IPS-18c (cell line): ENCODE results near the gene PRTN3.

ENCODE experiments used
- H3K4me3 ChIP-seq: 2 replicates; pipeline ENCODE4 v1.7.0; 2013; ENCODE audit warnings: low read depth, mild to moderate bottlenecking, low read length, moderate library complexity; ENCODE audit not compliant: insufficient read depth
- H3K9me3 ChIP-seq: one replicate; pipeline ENCODE4 v1.6.1; 2013; ENCODE audit warnings: mild to moderate bottlenecking, low read length, moderate library complexity; ENCODE audit not compliant: control insufficient read depth, insufficient read depth

The PRTN3 gene, protein sequence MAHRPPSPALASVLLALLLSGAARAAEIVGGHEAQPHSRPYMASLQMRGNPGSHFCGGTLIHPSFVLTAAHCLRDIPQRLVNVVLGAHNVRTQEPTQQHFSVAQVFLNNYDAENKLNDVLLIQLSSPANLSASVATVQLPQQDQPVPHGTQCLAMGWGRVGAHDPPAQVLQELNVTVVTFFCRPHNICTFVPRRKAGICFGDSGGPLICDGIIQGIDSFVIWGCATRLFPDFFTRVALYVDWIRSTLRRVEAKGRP

DNA sequence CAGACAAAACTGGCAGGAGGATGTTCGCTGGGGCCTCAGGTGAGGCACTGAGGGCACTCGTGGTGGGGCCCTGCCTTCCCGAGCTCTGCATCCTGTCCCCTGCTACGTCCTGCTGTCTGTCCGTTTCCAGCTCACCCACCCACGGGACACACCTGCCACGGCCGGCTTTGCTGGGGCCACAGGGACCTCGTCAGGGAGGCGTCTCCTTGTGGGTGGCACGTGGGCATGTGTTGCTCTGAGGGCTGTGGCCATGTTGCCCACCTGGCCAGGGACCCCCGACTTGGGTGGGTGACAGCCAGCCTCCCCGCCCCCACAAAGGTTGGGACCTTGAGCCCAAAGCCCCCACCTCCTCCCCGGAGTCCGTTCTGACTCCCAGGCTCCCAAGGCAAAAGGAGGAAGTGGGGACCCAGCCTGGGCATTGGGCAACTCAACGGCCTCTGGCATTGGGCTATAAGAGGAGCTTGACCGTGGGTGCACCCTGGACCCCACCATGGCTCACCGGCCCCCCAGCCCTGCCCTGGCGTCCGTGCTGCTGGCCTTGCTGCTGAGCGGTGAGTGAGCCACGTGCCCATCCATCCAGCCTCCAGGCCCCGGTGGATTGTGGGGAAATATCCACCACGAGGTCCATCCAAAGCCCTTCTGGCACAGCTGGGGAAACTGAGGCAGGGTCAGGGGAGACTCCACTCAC lies at the start of gene PRTN3:
Gene PRTN3, plus strand, starts transcription at position 481 of the 688 bp plus-strand sequence. Its CDS starts 10 bp downstream, at position 491.
- no peak within 1 kb of the TSS for H3K4me3 ChIP-seq
- no peaks in the 10 kb centered on the region for H3K9me3 ChIP-seq

DNA sequence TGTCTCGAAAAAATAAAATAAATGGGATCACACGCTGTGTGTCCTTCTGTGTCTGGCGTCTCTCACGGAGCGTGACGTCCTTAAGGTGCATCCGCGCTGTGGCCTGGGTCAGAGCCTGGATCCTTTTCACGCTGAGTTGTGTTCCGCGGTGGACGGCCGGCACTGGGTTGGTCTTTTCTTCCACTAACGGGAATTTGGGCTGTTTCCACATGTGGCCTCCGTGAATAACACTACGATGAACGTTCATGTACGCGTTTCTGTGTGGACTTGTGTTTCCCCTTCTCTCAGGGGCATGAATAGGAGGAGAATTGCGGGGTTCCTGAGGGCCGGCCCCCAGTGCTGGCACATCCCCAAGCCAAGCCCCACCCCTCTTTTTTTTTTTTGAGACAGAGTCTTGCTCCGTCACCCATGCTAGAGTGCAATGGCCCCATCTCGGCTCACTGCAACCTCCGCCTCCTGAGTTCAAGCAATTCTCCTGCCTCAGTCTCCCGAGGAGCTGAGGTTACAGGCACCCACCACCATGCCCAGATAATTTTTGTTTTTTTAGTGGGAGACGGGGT lies 49.7 kb upstream of the PRTN3 start:
- no peak overlapping the region for H3K4me3 ChIP-seq
- H3K9me3 ChIP-seq, result peaks cover 3% of the 10 kb centered on the region

DNA sequence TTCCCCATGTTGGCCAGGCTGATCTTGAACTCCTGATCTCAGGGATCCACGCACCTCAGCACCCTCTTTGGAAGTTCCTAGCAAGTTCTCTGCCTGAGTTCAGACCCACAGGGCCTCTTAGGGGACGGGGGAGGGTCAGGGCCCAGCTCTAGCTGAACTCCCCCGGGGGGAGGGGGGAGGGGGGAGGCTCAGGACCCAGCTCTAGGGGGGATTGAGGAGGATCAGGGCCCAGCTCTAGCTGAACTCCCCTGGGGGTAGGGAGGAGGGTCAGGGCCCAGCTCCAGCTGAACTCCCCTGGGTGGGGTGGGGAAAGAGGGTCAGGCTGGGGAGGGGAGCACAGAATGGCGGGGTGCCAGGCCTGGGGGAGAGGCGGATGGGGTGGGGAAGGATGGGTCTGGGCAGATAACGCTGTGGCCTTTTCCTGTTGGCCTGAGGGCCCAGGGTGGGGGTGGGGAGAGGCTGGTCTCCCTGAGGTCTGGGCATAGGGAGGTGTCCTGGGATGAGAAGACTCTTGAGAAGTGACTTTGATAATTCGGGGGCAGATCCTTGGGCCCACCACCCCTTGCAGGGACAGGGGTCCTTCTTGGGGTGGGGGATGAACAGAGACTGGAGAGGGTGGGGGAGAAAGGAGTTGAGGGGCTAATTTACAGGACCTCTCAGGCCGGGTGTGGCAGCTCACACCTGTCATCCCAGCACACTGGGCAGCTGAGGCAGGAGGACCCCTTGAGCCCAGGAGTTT lies 49.1 kb upstream of the PRTN3 start:
- H3K9me3 ChIP-seq, result peaks cover 3% of the 10 kb centered on the region
- no peak overlapping the region for H3K4me3 ChIP-seq

DNA sequence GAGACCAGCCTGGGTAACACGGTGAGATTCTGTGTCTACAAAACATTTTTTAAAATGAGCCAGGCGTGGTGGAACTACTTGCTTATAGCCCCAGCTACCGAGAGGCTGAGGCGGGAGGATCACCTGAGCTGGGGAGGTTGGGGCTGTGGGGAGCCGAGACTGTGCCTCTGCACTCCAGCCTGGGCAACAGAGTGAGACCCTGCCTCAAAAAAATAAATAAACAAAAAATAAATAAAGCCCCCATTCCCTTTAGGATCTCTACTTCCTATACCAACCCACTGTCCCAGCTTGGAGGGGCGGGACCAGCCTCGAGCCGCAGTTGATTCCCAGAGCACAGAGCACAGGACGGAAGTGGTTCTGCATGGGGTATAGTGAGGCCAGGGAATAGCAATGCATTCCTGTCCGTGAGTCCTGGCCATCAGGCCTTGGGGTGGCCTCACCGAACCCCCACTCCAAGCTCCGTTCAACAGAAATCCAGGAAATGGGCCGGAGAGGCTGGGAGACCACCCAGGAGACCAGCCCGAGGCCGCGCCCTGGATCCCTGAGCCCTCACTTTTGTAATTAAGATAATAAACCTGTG lies 48.4 kb upstream of the PRTN3 start:
- Histone ChIP-seq H3K9me3 (peaks cover 3% of the 10 kb centered on the region), H3K4me3 (no peak overlapping the region)

DNA sequence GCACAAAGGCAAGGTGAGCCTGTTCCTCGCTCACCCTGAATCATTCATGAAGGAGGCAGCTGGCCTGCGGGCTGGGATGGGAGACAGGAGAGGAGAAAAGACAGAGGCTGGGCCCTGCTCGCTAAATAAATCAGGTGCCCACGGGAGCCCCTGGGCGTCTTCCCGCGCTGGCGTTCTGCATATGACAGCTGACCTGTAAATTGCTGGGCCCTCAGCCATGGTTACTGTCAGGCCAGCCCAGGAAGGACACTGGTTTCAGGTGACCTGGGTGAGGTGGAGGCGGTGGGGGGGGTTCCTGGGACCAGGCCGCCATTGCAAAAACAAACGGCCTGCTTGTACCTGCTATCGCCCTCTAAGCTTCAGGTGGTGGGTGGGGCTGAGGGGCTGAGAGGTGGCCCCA lies 47.0 kb upstream of the PRTN3 start:
- Histone ChIP-seq H3K4me3 (no peak overlapping the region), H3K9me3 (peaks cover 3% of the 10 kb centered on the region)

DNA sequence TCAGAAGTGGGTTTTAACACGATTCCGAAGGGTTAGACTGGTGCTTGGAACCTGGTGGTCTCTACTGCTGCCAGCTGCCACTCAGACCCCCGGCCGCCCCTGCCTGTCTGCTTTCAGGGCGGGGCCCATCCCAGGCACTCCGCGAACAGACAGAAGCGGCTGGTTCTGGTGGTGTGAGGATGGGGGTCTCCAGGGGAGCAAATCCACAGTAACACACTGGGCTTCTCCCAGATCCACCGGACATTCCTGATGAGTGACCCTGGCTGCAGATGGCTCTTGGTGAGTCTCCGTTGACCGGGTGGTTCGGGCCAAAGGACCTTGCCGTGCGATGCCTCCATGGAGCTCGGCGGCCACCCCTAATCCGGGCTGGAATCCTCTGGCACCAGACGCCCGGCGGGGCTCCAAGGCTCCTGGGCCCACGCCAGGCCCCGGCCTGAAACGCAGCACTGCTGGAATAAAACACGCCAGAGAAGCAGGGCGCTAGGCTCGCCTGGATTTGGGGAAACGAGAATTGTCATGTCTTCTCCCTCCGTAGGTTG lies 45.7 kb upstream of the PRTN3 start:
- H3K4me3 ChIP-seq, result no peak overlapping the region
- H3K9me3 ChIP-seq, result no peaks in the 10 kb centered on the region

DNA sequence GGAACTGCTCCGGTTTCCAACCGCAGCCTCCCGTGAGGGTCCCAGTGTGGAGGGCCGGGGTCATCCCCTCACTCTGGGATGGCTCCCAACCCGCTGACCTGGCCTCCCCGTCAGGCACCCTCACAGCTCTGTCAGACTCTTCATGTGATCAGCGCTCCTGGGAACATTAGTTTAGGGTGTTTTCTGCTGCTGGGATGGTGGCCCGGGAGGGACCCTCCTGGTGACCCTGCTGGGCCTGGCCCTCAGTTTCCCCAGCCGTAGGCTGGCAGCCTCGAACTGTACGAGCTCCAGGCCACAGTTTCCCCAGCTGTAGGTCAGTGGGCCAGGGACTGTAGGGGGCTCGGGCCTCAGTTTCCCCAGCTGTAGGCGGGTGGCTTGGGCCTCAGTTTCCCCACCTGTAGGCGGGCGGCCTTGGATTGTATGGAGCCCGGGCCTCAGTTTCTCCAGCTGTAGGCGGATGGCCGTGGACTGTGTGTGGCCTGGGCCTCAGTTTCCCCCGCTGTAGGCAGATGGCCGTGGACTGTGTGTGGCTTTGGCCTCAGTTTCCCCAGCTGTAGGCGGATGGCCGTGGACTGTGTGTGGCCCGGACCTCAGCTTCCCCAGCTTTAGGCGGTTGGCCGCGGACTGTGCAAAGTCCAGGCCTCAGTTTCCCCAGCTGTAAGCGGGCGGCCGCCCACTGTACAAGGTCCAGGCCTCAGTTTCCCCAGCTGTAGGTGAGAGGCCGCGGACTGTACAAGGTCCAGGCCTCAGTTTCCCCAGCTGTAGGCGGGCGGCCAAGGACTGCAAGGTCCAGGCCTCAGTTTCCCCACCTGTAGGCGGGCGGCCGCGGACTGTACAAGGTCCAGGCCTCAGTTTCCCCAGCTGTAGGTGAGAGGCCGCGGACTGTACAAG lies 44.9 kb upstream of the PRTN3 start:
- Histone ChIP-seq H3K4me3 (peak overlapping the region; percentile 58; the same call in 1 of the 2 replicates), H3K9me3 (no peaks in the 10 kb centered on the region)

DNA sequence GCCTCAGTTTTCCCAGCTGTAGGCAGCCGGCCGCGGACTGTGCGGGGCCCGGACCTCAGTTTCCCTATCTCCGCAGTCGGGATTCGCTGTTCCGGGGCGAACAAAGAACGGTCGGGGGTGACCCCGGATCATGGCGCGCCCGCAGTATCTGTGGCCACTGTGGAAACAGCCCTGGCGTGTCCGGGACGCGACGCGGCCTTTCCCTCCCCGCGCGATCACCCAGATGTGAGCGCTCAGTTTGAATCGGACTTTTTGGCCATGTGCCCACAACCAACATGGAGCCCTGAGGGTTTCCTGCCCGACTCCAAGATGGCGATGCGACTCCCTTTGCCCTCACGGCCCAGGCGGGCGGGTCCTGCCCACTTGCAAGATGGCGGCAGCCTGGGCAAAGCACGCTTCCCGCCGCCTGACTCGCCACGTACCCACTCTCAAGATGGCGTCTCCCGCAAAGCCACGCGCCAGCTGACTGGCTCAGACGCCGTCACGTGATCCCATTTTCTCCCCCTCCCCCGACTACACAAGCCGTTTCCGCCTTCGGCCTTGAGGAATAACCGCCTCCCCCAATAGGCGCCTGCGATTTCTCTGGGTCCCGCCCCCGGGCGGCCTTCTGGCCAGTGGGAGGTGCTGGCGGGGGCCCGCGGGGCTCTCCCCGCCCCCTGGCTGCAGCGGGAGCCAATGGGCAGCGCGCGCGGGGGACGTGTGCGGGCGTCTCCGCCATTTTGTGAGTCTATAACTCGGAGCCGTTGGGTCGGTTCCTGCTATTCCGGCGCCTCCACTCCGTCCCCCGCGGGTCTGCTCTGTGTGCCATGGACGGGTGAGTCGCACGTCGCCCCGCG lies 43.9 kb upstream of the PRTN3 start, which contains the start of gene PTBP1:
Gene PTBP1, plus strand, starts transcription at position 761 of the 836 bp plus-strand sequence. Its CDS starts 46 bp downstream, at position 807.
- Histone ChIP-seq H3K9me3 (no peaks in the 10 kb centered on the region), H3K4me3 (peak within 1 kb of the TSS; percentile 94)

DNA sequence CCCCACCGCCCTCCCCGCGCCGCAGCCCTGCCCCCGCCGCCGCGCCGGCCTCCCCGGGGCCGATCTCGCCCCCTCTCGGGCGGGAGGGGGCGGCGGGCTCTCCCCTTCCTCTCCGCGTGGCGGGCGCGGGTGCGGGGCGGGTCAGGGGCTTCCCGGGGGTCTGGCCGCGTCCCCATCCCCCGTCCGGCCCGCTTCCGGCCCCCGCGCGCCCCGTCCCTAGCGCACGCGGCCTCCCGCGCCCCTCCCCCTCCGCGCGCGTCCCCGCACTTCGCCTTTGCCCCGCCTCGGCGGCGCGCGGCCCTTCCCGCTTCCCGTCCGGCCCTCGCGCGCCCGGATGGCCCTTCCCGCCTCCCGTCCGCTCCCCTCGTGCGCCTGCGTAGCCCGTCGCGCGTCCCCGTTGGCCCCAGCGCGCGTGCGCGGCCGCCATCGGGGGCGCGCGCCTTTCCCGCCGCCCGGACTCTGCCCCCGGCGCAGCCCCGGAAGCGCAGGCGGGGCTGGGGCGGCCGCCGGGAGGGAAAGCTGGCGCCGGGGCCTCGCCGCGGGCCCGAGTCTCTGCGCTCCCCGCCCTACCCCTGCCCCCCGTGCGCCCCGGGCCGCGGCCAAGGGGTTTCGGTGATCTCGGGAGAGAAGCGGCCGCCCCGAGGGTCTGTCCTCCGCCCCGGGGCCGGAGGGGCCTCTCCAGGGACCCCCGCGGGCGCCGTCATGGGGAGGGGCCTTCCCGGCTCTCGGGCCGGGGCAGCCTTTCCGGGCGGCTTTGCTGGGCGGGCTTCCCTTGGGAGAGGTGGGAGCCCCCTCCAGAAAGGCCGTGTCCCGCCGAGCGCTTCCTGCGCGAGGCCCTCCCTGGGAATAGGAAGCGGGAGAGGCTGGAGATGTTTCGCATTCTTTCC lies 43.0 kb upstream of the PRTN3 start:
- Histone ChIP-seq H3K4me3 (peak overlapping the region; percentile 94), H3K9me3 (no peaks in the 10 kb centered on the region)

DNA sequence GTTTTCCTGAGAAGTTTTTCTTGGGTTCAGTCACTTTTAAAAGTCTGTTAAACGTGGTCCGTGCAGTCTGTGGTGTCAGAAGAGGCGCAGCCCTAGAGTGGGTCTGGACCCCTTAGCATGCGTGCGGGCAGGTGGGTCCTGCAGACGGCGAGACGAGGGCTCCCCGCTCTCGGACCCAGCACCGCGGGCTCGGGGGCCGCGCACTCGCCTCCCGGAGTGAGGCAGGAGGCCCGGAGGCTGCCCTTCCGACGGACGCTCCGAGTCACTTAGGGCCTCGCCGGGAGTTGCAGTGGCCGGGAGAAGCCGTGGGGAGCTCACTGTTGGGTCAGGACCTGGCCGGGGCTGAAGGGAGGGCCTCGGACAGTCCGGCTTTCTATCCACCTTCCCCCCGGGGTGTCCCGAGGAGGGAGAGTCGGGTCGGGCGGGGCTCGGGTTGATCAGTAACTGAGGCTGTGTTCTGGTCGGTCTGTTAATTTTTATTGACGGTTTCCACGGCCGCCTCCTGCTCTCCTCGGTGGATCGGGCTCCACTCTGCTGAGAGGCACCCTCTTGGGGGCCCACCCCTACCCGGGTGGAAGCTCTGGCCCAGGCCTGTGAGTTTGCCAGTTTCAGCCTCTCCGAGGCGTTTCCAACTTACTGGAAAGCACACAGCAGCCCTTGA lies 42.3 kb upstream of the PRTN3 start:
- H3K4me3 ChIP-seq, result peak overlapping the region; percentile 94
- no peaks in the 10 kb centered on the region for H3K9me3 ChIP-seq

DNA sequence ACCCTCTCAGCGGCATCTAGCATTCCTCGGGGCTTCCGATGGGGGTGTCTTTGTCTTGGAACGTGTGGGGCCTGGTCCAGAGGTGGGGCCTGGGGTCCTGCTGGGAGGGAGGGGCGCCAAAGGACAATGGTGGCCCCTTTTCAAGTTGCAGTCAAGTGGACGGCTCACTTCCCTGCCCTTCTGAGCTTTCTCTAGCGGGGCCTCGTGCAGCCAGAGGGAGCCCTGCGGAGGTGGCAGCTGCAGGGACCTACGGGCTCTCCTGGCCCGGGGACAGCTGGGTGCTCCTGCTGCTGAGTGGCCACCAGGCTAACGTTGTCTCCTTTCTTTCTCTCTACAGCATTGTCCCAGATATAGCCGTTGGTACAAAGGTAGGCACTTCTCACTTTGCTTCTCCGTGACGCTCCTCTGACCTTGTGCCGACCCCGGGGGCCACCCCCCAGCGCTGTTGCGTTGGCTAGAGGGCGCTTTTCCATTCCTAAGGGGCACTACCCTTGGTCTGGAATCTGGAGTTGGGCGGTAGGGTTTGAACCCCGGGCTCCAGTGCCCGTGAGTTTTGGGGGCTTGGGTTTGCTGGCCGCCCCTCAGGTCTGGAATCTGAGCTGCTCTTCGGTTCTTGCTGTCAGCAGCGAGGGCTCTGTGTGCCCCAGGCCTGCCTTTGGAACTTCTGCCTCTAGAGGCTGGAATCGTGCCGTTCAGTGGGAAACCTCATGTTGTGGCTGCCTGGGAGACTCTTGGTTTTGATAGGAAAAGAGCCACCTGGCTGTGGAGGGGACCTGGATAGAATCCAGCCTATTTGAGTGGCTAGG lies 41.5 kb upstream of the PRTN3 start:
- H3K9me3 ChIP-seq, result no peaks in the 10 kb centered on the region

DNA sequence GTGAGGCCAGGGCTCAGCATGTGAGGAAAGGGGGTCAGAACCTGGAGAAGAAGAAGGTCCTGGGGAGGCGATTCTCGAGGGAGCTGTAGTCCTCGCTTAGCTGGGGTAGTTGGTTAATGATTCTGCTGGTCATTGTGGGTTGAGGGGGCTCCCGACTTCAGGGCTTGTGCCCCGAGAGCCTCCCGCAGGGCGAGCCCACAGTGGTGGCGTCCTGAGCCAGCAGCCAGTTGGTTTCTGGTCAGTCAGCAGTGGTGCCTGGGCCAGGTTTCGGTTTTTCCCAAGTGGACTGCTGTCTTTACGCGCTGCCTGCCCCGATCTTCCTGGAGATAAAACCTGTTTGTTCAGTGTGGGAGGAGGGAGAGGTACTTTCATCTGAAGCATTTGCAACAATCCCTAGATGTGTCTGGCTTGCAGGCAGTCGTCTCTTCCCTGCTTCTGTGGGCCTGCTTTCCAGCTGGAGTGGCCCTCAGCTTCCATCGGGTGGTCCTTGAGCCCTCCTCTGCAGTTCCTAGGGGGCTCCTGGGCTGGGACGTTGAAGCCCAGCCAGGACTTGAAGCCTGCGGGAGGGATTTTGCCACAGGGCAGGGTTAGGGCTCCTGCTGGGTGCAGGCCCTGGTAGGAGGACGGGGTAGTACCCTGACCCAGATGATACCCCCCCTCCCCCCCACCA lies 40.3 kb upstream of the PRTN3 start:
- peak overlapping the region; percentile 9; the same call in 1 of the 2 replicates for H3K4me3 ChIP-seq
- no peaks in the 10 kb centered on the region for H3K9me3 ChIP-seq

More for the DNA sequence above, 41.5 kb upstream of the PRTN3 start:
- peak overlapping the region; percentile 94 for H3K4me3 ChIP-seq
